Ovary (tissue), 3 donors: ENCODE measurements around the gene IFIH1.

Experiments
- CTCF ChIP-seq, 3 donors: fragments of 450-650 bp in 2 of 3; fragments of 200-600 bp in 1 of 3; IDR thresholded peaks; one replicate each; pipeline versions ENCODE4 v1.5.1 to v1.8.0; 2016 to 2022; ENCODE audit warnings: antibody characterized with exemption in 3 of 3, mild to moderate bottlenecking in 1 of 3
- POLR2A ChIP-seq: fragments of 450-650 bp; IDR thresholded peaks from one replicate; pipeline ENCODE4 v1.6.1; 2017; ENCODE audit warnings: antibody characterized with exemption, mild to moderate bottlenecking, moderate library complexity
- donor health status: DM: no; HTN: no; CAD: no.

GRCh38 chr2:162244541-162245031 lies 73.9 kb downstream of the IFIH1 start:
- no peak for TF ChIP-seq CTCF (IDR thresholded peaks at IDR 0.05)
- no peak for TF ChIP-seq POLR2A
